ENCODE measurements around the gene PLS1.
"Not testable (repeated sequence)": the region's sequence is repeated elsewhere in the genome, so short reads cannot be mapped to it uniquely, and the experiment has no call there.

The PLS1 gene

DNA sequence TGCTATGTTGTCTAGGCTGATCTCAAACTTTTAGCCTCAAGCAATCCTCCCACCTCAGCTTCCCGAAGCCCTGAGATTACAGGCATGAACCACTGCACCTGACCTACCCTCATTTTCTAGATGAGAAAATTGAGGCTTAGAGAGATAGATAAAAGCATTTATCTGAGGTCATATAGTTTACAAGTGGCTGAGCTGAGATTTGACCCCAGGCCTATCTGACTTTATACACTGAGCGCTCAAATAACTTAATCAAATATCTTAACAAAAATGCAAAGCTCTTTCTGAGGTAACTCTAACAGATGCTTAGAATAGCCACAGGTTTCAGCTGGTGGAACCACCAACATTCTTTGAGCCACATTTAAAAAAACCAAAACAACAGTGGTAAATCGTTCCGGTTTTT, 5.5 kb downstream of the PLS1 start:
- Histone ChIP-seq H3K4me3 (ENCODE audit: low read depth, low read length, poor library complexity, severe bottlenecking) (no peak overlapping the region), H3K36me3 (ENCODE audit: insufficient read depth, low read length) (no peaks in the 10 kb centered on the region), H2AFZ (ENCODE audit: low read length) (no peak overlapping the region), H4K20me1 (ENCODE audit: insufficient read depth, low read length) (no peaks in the 10 kb centered on the region), H3F3A (ENCODE audit: insufficient read depth, low read length) (no peaks in the 10 kb centered on the region), H3K27me3 (ENCODE audit: insufficient read depth, low read length) (no peaks in the 10 kb centered on the region), H3K4me1 (ENCODE audit: insufficient read depth, low read length, severe bottlenecking) (peaks cover 11% of the 10 kb centered on the region), H3K4me2 (ENCODE audit: low read length) (no peak overlapping the region), H3K9me2 (ENCODE audit: low read depth, low read length) (no peaks in the 10 kb centered on the region), H3K9me3 (ENCODE audit: low read length) (no peaks in the 10 kb centered on the region), H3K79me2 (ENCODE audit: insufficient read depth, low read length) (no peaks in the 10 kb centered on the region), H3K27ac (ENCODE audit: low read depth, low read length, poor library complexity, severe bottlenecking) (no peak overlapping the region), H3K9ac (ENCODE audit: low read length) (no peak overlapping the region)
- TF ChIP-seq EZH2 (IDR thresholded peaks at IDR 0.05; ENCODE audit: borderline replicate concordance, low read length), result no peak
- TF ChIP-seq, protein P1, sequence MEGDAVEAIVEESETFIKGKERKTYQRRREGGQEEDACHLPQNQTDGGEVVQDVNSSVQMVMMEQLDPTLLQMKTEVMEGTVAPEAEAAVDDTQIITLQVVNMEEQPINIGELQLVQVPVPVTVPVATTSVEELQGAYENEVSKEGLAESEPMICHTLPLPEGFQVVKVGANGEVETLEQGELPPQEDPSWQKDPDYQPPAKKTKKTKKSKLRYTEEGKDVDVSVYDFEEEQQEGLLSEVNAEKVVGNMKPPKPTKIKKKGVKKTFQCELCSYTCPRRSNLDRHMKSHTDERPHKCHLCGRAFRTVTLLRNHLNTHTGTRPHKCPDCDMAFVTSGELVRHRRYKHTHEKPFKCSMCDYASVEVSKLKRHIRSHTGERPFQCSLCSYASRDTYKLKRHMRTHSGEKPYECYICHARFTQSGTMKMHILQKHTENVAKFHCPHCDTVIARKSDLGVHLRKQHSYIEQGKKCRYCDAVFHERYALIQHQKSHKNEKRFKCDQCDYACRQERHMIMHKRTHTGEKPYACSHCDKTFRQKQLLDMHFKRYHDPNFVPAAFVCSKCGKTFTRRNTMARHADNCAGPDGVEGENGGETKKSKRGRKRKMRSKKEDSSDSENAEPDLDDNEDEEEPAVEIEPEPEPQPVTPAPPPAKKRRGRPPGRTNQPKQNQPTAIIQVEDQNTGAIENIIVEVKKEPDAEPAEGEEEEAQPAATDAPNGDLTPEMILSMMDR (IDR thresholded peaks at IDR 0.05; ENCODE audit: low read length), result no peak

DNA sequence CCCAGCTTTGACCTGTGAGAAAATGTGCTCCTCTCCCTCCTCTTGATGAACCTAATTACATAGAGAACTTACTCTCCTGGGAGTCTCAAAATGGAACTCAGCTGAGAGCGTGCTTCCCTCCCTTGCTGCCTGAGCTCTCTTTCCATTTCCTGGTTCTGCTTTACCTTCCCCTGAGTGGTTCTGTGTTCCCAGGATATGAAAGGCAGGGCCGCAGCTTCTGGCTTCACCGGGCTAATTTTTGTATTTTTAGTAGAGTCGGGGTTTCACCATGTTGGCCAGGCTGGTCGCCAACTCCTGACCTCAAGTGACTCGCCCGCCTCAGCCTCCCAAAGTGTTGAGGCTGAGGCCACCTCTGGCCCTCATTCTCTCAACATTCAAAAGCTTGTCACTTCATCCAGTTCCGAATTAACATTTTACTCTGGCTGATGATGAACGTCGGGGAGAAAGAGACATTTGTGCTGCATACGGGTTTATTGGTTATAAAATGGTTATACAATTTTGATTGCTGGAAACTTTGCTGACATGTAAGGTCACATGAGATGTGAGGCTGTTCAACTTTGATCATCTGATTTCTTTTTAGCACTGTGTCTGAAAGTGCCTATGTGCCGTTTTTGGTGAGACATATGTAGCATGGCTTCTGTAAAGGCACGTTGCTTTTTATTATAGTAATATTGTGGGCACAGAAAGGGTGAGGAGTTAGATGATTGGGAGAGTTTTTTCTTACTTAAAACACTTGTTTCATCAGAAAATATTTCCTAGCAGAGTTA, 6.6 kb downstream of the PLS1 start:
- H3F3A ChIP-seq (ENCODE audit: insufficient read depth, low read length), result no peaks in the 10 kb centered on the region
- TF ChIP-seq, protein P1 (IDR thresholded peaks at IDR 0.05; ENCODE audit: low read length), result no peak
- TF ChIP-seq EZH2 (IDR thresholded peaks at IDR 0.05; ENCODE audit: borderline replicate concordance, low read length), result no peak

DNA sequence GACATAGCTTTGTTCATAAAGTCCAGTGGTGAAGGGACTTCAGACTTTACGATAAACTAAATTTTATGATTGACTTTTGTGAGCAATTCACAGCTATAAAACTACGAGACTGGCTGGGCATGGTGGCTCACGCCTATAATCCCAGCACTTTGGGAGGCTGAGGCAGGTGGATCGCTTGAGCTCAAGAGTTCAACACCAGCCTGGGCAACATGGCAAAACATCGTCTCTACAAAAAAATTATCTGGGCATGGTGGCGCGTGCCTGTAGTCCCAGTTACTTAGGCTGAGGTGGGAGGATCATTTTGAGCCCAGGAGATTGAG, 7.2 kb downstream of the PLS1 start:
- H3K4me2 ChIP-seq (ENCODE audit: low read length); H3K27me3 ChIP-seq (ENCODE audit: insufficient read depth, low read length); H3K27ac ChIP-seq (ENCODE audit: low read depth, low read length, poor library complexity, severe bottlenecking); H3K36me3 ChIP-seq (ENCODE audit: insufficient read depth, low read length); H3K4me3 ChIP-seq (ENCODE audit: low read depth, low read length, poor library complexity, severe bottlenecking); H3K9me2 ChIP-seq (ENCODE audit: low read depth, low read length); H3F3A ChIP-seq (ENCODE audit: insufficient read depth, low read length); H2AFZ ChIP-seq (ENCODE audit: low read length); H3K9me3 ChIP-seq (ENCODE audit: low read length); H3K79me2 ChIP-seq (ENCODE audit: insufficient read depth, low read length); H4K20me1 ChIP-seq (ENCODE audit: insufficient read depth, low read length); H3K9ac ChIP-seq (ENCODE audit: low read length); H3K4me1 ChIP-seq (ENCODE audit: insufficient read depth, low read length, severe bottlenecking): not testable (repeated sequence)

More for the DNA sequence above, 6.6 kb downstream of the PLS1 start:
- H4K20me1 ChIP-seq (ENCODE audit: insufficient read depth, low read length), result no peaks in the 10 kb centered on the region
- no peaks in the 10 kb centered on the region for H3K4me1 ChIP-seq (ENCODE audit: insufficient read depth, low read length, severe bottlenecking)
- no peak overlapping the region for H2AFZ ChIP-seq (ENCODE audit: low read length)
- H3K9me2 ChIP-seq (ENCODE audit: low read depth, low read length), result no peaks in the 10 kb centered on the region
- no peaks in the 10 kb centered on the region for H3K79me2 ChIP-seq (ENCODE audit: insufficient read depth, low read length)
- H3K27ac ChIP-seq (ENCODE audit: low read depth, low read length, poor library complexity, severe bottlenecking), result no peak overlapping the region
- no peak overlapping the region for H3K4me2 ChIP-seq (ENCODE audit: low read length)
- H3K27me3 ChIP-seq (ENCODE audit: insufficient read depth, low read length), result no peaks in the 10 kb centered on the region
- no peak overlapping the region for H3K4me3 ChIP-seq (ENCODE audit: low read depth, low read length, poor library complexity, severe bottlenecking)
- H3K9me3 ChIP-seq (ENCODE audit: low read length), result no peaks in the 10 kb centered on the region
- H3K36me3 ChIP-seq (ENCODE audit: insufficient read depth, low read length), result no peaks in the 10 kb centered on the region
- H3K9ac ChIP-seq (ENCODE audit: low read length), result no peak overlapping the region

DNA sequence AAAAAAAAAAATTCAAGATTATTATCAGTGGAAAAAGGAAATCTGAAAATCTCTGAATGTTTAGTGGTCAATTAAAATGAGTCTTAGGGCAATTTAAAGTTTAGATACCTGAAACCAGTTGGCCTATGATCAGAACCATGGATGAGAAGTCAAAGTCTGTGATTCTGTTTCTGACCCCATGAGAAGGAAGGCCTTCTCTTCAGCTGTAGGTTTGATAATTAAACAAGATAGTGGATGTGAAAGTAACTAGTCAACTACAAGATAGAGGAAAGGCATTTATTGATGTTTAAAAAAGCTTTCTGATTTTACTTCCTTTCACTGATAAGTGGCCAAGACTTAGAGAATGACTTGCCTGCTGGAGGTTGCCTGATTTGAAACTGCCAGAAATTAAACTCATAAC, 8.7 kb downstream of the PLS1 start:
- Histone ChIP-seq H3K9me2 (ENCODE audit: low read depth, low read length) (no peaks in the 10 kb centered on the region), H3K4me1 (ENCODE audit: insufficient read depth, low read length, severe bottlenecking) (no peaks in the 10 kb centered on the region), H3K4me2 (ENCODE audit: low read length) (no peak overlapping the region), H3K4me3 (ENCODE audit: low read depth, low read length, poor library complexity, severe bottlenecking) (no peak overlapping the region), H4K20me1 (ENCODE audit: insufficient read depth, low read length) (no peaks in the 10 kb centered on the region), H3K79me2 (ENCODE audit: insufficient read depth, low read length) (no peaks in the 10 kb centered on the region), H3K9ac (ENCODE audit: low read length) (no peak overlapping the region), H3K36me3 (ENCODE audit: insufficient read depth, low read length) (no peaks in the 10 kb centered on the region), H3F3A (ENCODE audit: insufficient read depth, low read length) (no peaks in the 10 kb centered on the region), H3K27me3 (ENCODE audit: insufficient read depth, low read length) (no peaks in the 10 kb centered on the region), H3K9me3 (ENCODE audit: low read length) (no peaks in the 10 kb centered on the region), H2AFZ (ENCODE audit: low read length) (no peak overlapping the region), H3K27ac (ENCODE audit: low read depth, low read length, poor library complexity, severe bottlenecking) (no peak overlapping the region)
- TF ChIP-seq, protein P1 (IDR thresholded peaks at IDR 0.05; ENCODE audit: low read length), result no peak
- no peak for TF ChIP-seq EZH2 (IDR thresholded peaks at IDR 0.05; ENCODE audit: borderline replicate concordance, low read length)
